ENCODE results near the gene ARID3A. TPM values are rescaled to one million over a fixed set of nuclear protein-coding genes. Genes with fewer than 3 reads are reported as not detected.

ARID3A gene
- total and polyA plus RNA-seq, 2 of the 8 experiments (the other 6 are each of a cell fraction or from before 2014, with no cell fraction given) = 40.5 to 77.4 TPM

DNA sequence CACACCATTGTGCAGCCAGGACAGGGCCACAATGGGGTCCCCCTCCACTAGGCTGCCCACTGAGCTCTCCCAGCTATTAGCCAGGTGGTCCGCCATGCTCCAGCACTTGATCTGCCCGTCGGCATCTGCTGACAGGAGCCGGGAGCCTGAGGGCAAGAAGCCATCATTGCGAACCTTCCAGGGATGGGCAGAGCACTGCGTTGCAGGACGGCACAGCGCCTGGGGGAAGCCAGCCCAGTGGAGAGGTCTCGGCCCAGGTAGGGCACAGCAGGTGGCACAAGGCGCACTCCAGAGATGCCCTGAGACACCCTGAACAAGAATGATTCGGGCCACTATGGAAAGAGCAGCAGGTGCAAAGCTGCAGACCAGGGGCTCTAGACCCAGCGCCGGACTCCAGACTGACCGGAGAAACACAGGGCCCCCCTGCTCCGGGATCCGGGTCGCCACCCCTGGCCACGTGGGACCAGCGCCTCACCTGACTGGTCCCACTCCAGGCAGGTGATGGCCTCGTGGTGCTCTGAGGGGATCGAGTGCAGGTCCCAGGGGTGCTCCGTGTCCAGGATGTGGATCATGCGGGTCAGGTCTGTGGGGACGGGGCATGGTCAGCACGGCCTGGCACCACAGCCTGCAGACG, 36.1 kb upstream of the ARID3A start:
- H3K18ac ChIP-seq (ENCODE audit: extremely low read depth, low read length) = no peak overlapping the region
- H3K9me3 ChIP-seq (ENCODE audit: insufficient read depth in 2 of 2, low read depth in 1 of 2, low read length in 1 of 2) = no peaks in the 10 kb centered on the region
- H3K27ac ChIP-seq (ENCODE audit: low read depth, low read length) = no peak overlapping the region
- no peak overlapping the region for H2BK15ac ChIP-seq (ENCODE audit: low read length)
- H4K5ac ChIP-seq (ENCODE audit: insufficient read length, low read depth, low read length) = no peak overlapping the region
- no peak overlapping the region for H3K56ac ChIP-seq (replicated peaks; ENCODE audit: insufficient read length, low read depth, low read length)
- no peak overlapping the region for H4K8ac ChIP-seq (ENCODE audit: extremely low read depth, insufficient read depth, low read length)
- H3K79me2 ChIP-seq (ENCODE audit: control insufficient read depth in 1 of 2, insufficient read depth in 2 of 2, low read length in 2 of 2) = no peaks in the 10 kb centered on the region; a peak in 1 of 4 replicates
- peaks cover 5 to 13% of the 10 kb centered on the region in 2 experiments for H4K20me1 ChIP-seq (replicated peaks in 1 of 2; ENCODE audit: control insufficient read depth in 1 of 2, insufficient read depth in 2 of 2, low read length in 2 of 2)
- H2BK12ac ChIP-seq (ENCODE audit: low read depth, low read length) = no peak overlapping the region
- H2BK5ac ChIP-seq (ENCODE audit: low read depth, low read length) = no peak overlapping the region
- no peak overlapping the region for H2AK5ac ChIP-seq (ENCODE audit: low read depth, low read length)
- peaks cover 3% of the 10 kb centered on the region; the same call in 1 of the 2 replicates for H3K23me2 ChIP-seq (ENCODE audit: low read depth, low read length)
- H3K23ac ChIP-seq (ENCODE audit: insufficient read length) = no peak overlapping the region
- WGBS, 2 experiments (ENCODE audit: extremely low coverage in 1 of 2, insufficient coverage in 1 of 2, insufficient read length in 1 of 2, insufficient replicate concordance in 2 of 2, low coverage in 1 of 2, low lambda C conversion rate in 2 of 2, missing lambda C conversion rate in 1 of 2) = 94% methylated on average over 25 of the region's 26 CpGs; no CpG with 5 or more reads in 1 of the 2 experiments
- no peak overlapping the region for H2BK120ac ChIP-seq (replicated peaks; ENCODE audit: low read depth, low read length)
- no peak overlapping the region for H3K4me2 ChIP-seq (ENCODE audit: insufficient read depth in 1 of 2, low read depth in 2 of 2, low read length in 2 of 2)
- no peak overlapping the region for H3K14ac ChIP-seq (ENCODE audit: insufficient read length)
- TF ChIP-seq EGR1 (IDR thresholded peaks at IDR 0.05; ENCODE audit: borderline replicate concordance, low read depth, low read length) (no peak), SP1 (IDR thresholded peaks at IDR 0.05; ENCODE audit: low read depth, low read length) (no peak), EZH2 (IDR thresholded peaks at IDR 0.05; ENCODE audit: low read depth, low read length, severe bottlenecking) (no peak), CHD2 (IDR thresholded peaks at IDR 0.05; ENCODE audit: low read length) (no peak), CTBP2 (IDR thresholded peaks at IDR 0.05; ENCODE audit: borderline replicate concordance, insufficient read depth, insufficient read length, low read length) (no peak), NANOG (IDR thresholded peaks at IDR 0.05; ENCODE audit: insufficient read depth, low read depth, low read length, poor library complexity, severe bottlenecking) (no peak), SP2 (IDR thresholded peaks at IDR 0.05; ENCODE audit: low read length) (no peak), FOSL1 (IDR thresholded peaks at IDR 0.05; ENCODE audit: insufficient read depth, low read depth, low read length) (no peak), JUN (IDR thresholded peaks at IDR 0.05; ENCODE audit: low read depth, low read length) (no peak)
- H3K4me3 ChIP-seq (ENCODE audit: extremely low read depth in 1 of 4, insufficient read depth in 2 of 4, low read depth in 3 of 4, low read length in 4 of 4) = no peak overlapping the region
- H3K27me3 ChIP-seq (replicated peaks in 1 of 4; ENCODE audit: control insufficient read depth in 3 of 4, extremely low read depth in 1 of 4, insufficient read depth in 3 of 4, low read length in 3 of 4) = no peaks in the 10 kb centered on the region
- FAIRE-seq = no peak
- H3K79me1 ChIP-seq (ENCODE audit: low read depth, low read length) = peaks cover 7% of the 10 kb centered on the region
- no peak overlapping the region for H4K91ac ChIP-seq (replicated peaks; ENCODE audit: insufficient read length, low read length)
- H3K4me1 ChIP-seq (replicated peaks in 1 of 4; ENCODE audit: control insufficient read depth in 3 of 4, insufficient read depth in 4 of 4, low read length in 3 of 4) = peaks cover 0 to 2% (median 0%) of the 10 kb centered on the region in 4 experiments; a peak in 2 of 7 replicates
- ChIA-PET CTCF (ENCODE audit: partially characterized antibody) (interaction anchor here (1.1 kb wide), 1 partner anchor 16 kb away, joined by 3 read pairs; no protein-coding TSS in a partner anchor), POLR2A (ENCODE audit: partially characterized antibody) (interaction anchor here (8.8 kb wide), 1 partner anchor 12 kb away, joined by 82 read pairs; no protein-coding TSS in a partner anchor)
- DNase-seq (ENCODE audit: low read depth in 1 of 2, low spot score in 2 of 2) = no peak
- no peak overlapping the region for H3K4ac ChIP-seq (replicated peaks; ENCODE audit: insufficient read length, low read depth, low read length)
- no peak overlapping the region for H2AFZ ChIP-seq (ENCODE audit: low read length)
- no peak overlapping the region for H2BK20ac ChIP-seq (ENCODE audit: low read length)
- no peak overlapping the region for H3K9ac ChIP-seq (replicated peaks in 1 of 4; ENCODE audit: extremely low read depth in 1 of 4, low read depth in 3 of 4, low read length in 3 of 4)
- peaks cover 0 to 15% (median 10%) of the 10 kb centered on the region in 4 experiments; a peak in 4 of 8 replicates for H3K36me3 ChIP-seq (ENCODE audit: control insufficient read depth in 2 of 4, insufficient read depth in 4 of 4, low read length in 3 of 4)
